SK-N-MC (cell line): ENCODE results near the gene GID8.

ENCODE experiments used
- EZH2 ChIP-seq: fragments of 200-600 bp; sonication (generic); IDR thresholded peaks from one replicate; pipeline ENCODE4 v1.6.1; 2017; ENCODE audit warnings: antibody characterized with exemption
- POLR2AphosphoS5 ChIP-seq: IDR thresholded peaks from 2 replicates; pipeline ENCODE4 v1.6.1; 2012; ENCODE audit warnings: mild to moderate bottlenecking, low read depth, low read length, borderline replicate concordance

- no peak for TF ChIP-seq POLR2AphosphoS5
- no peak for TF ChIP-seq EZH2
Measured at GRCh38 chr20:62962221-62962879, 24.4 kb downstream of the GID8 start.
